ENCODE measurements around the gene POU2F2.

POU2F2 gene

GRCh38 chr19:42150911-42151361, 18.7 kb upstream of the POU2F2 start:
- no peak for ATAC-seq

GRCh38 chr19:42150364-42150763, 18.1 kb upstream of the POU2F2 start:
- no peak for ATAC-seq
- TF ChIP-seq OSR1 (CRISPR knock-in tag; IDR thresholded peaks at IDR 0.05): no peak
- TF ChIP-seq, protein P1, sequence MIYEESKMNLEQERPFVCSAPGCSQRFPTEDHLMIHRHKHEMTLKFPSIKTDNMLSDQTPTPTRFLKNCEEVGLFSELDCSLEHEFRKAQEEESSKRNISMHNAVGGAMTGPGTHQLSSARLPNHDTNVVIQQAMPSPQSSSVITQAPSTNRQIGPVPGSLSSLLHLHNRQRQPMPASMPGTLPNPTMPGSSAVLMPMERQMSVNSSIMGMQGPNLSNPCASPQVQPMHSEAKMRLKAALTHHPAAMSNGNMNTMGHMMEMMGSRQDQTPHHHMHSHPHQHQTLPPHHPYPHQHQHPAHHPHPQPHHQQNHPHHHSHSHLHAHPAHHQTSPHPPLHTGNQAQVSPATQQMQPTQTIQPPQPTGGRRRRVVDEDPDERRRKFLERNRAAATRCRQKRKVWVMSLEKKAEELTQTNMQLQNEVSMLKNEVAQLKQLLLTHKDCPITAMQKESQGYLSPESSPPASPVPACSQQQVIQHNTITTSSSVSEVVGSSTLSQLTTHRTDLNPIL (CRISPR knock-in tag; IDR thresholded peaks at IDR 0.05; ENCODE audit: low read depth): no peak
- TF ChIP-seq GLIS3 (CRISPR knock-in tag; IDR thresholded peaks at IDR 0.05): no peak
- no peak for TF ChIP-seq TOX (CRISPR knock-in tag; IDR thresholded peaks at IDR 0.05; ENCODE audit: borderline replicate concordance)
- TF ChIP-seq CSDC2 (CRISPR knock-in tag; IDR thresholded peaks at IDR 0.05): no peak
- TF ChIP-seq ZC3H10 (CRISPR knock-in tag; IDR thresholded peaks at IDR 0.05): no peak
- TF ChIP-seq PATZ1 (CRISPR knock-in tag; IDR thresholded peaks at IDR 0.05; ENCODE audit: borderline replicate concordance): no peak
- no peak for TF ChIP-seq ISL1 (CRISPR knock-in tag; IDR thresholded peaks at IDR 0.05)
- no peak for TF ChIP-seq SNAI2 (CRISPR knock-in tag; IDR thresholded peaks at IDR 0.05)
- TF ChIP-seq POU6F1 (CRISPR knock-in tag; IDR thresholded peaks at IDR 0.05; ENCODE audit: borderline replicate concordance, low read depth): no peak
- TF ChIP-seq ZNF565 (CRISPR knock-in tag; conservative IDR thresholded peaks at IDR 0.05; ENCODE audit: low read depth): no peak
- no peak for TF ChIP-seq TCF4 (CRISPR knock-in tag; IDR thresholded peaks at IDR 0.05; ENCODE audit: borderline replicate concordance)
- TF ChIP-seq ZNF70 (CRISPR knock-in tag; IDR thresholded peaks at IDR 0.05): no peak
- no peak for TF ChIP-seq ZFP30 (CRISPR knock-in tag; IDR thresholded peaks at IDR 0.05)
- no peak for TF ChIP-seq ESRRG (CRISPR knock-in tag; IDR thresholded peaks at IDR 0.05)
- TF ChIP-seq, protein P2, sequence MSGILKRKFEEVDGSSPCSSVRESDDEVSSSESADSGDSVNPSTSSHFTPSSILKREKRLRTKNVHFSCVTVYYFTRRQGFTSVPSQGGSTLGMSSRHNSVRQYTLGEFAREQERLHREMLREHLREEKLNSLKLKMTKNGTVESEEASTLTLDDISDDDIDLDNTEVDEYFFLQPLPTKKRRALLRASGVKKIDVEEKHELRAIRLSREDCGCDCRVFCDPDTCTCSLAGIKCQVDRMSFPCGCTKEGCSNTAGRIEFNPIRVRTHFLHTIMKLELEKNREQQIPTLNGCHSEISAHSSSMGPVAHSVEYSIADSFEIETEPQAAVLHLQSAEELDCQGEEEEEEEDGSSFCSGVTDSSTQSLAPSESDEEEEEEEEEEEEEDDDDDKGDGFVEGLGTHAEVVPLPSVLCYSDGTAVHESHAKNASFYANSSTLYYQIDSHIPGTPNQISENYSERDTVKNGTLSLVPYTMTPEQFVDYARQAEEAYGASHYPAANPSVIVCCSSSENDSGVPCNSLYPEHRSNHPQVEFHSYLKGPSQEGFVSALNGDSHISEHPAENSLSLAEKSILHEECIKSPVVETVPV (CRISPR knock-in tag; IDR thresholded peaks at IDR 0.05): no peak

More at GRCh38 chr19:42150911-42151361, 18.7 kb upstream of the POU2F2 start:
- TF ChIP-seq PPARA (CRISPR knock-in tag; IDR thresholded peaks at IDR 0.05; ENCODE audit: borderline replicate concordance) (no peak), ZC3H10 (CRISPR knock-in tag; IDR thresholded peaks at IDR 0.05) (no peak), TCF4 (CRISPR knock-in tag; IDR thresholded peaks at IDR 0.05; ENCODE audit: borderline replicate concordance) (no peak), ESRRG (CRISPR knock-in tag; IDR thresholded peaks at IDR 0.05) (no peak), TOX (CRISPR knock-in tag; IDR thresholded peaks at IDR 0.05; ENCODE audit: borderline replicate concordance) (no peak), TSHZ2 (CRISPR knock-in tag; IDR thresholded peaks at IDR 0.05) (no peak), OSR1 (CRISPR knock-in tag; IDR thresholded peaks at IDR 0.05) (no peak), ISL1 (CRISPR knock-in tag; IDR thresholded peaks at IDR 0.05) (no peak), RARB (CRISPR knock-in tag; IDR thresholded peaks at IDR 0.05) (no peak), BACH2 (CRISPR knock-in tag; IDR thresholded peaks at IDR 0.05; ENCODE audit: borderline replicate concordance) (no peak), GLIS3 (CRISPR knock-in tag; IDR thresholded peaks at IDR 0.05) (no peak), ZFP3 (CRISPR knock-in tag; IDR thresholded peaks at IDR 0.05) (no peak), ZNF8 (CRISPR knock-in tag; IDR thresholded peaks at IDR 0.05) (no peak), PATZ1 (CRISPR knock-in tag; IDR thresholded peaks at IDR 0.05; ENCODE audit: borderline replicate concordance) (no peak), ZNF565 (CRISPR knock-in tag; conservative IDR thresholded peaks at IDR 0.05; ENCODE audit: low read depth) (no peak), ZFP30 (CRISPR knock-in tag; IDR thresholded peaks at IDR 0.05) (no peak)
